Neuronal stem cell (in vitro differentiated cells): ENCODE results near the gene MRPS34.

Experiments used
- DNase-seq: peaks from one replicate; pipeline ENCODE4 v3.0.0-alpha.2; 2013; ENCODE audit warnings: low spot score
- H2AFZ ChIP-seq: one replicate; pipeline ENCODE4 v1.6.1; 2013; ENCODE audit warnings: mild to moderate bottlenecking, low read length, inconsistent platforms
- H2AK5ac ChIP-seq: 2 replicates; pipeline ENCODE4 v1.6.1; 2013; ENCODE audit warnings: low read depth, mild to moderate bottlenecking, inconsistent platforms, low read length, moderate library complexity, mixed read lengths
- H2BK120ac ChIP-seq: 2 replicates; pipeline ENCODE4 v1.6.1; 2013; ENCODE audit warnings: low read depth, mild to moderate bottlenecking, inconsistent platforms, low read length, moderate library complexity, mixed read lengths
- H2BK12ac ChIP-seq: one replicate; pipeline ENCODE4 v1.6.1; 2013; ENCODE audit warnings: low read length, inconsistent platforms
- H2BK15ac ChIP-seq: 2 replicates; pipeline ENCODE4 v1.6.1; 2013; ENCODE audit warnings: mild to moderate bottlenecking, low read length, inconsistent platforms, mixed read lengths
- H2BK5ac ChIP-seq: one replicate; pipeline ENCODE4 v1.6.1; 2013; ENCODE audit warnings: inconsistent platforms, mild to moderate bottlenecking, low read length, moderate library complexity
- H3K14ac ChIP-seq: one replicate; pipeline ENCODE4 v1.6.1; 2013; ENCODE audit warnings: low read length, inconsistent platforms
- H3K18ac ChIP-seq: 2 replicates; pipeline ENCODE4 v1.6.1; 2013; ENCODE audit warnings: low read length, inconsistent platforms
- H3K23ac ChIP-seq: 2 replicates; pipeline ENCODE4 v1.6.1; 2013; ENCODE audit warnings: low read depth, mild to moderate bottlenecking, mixed read lengths, low read length, inconsistent platforms; ENCODE audit not compliant: poor library complexity
- H3K27ac ChIP-seq: replicated peaks from 3 replicates; pipeline ENCODE4 v1.5.1; 2013; ENCODE audit warnings: low read length, inconsistent platforms
- H3K27me3 ChIP-seq, 3 experiments: 2 replicates each; pipeline ENCODE4 v1.6.1; 2013; ENCODE audit warnings: low read length in 3 of 3, mild to moderate bottlenecking in 2 of 3, inconsistent platforms in 1 of 3, low read depth in 1 of 3, mixed read lengths in 1 of 3, moderate library complexity in 1 of 3; ENCODE audit not compliant: control insufficient read depth in 3 of 3, insufficient read depth in 3 of 3
- H3K36me3 ChIP-seq, 2 donors: replicated peaks in 1 of 2; 2 replicates each; pipeline ENCODE4 v1.6.1; 2013; ENCODE audit warnings: low read length in 2 of 2; ENCODE audit not compliant: control insufficient read depth in 2 of 2, insufficient read depth in 2 of 2
- H3K4ac ChIP-seq: 2 replicates; pipeline ENCODE4 v1.6.1; 2013; ENCODE audit warnings: inconsistent platforms, mild to moderate bottlenecking, low read length, moderate library complexity
- H3K4me1 ChIP-seq, 2 donors: 1 replicate in 1 of 2; 2 replicates in 1 of 2; pipeline ENCODE4 v1.6.1; 2013; ENCODE audit warnings: low read length in 2 of 2, low read depth in 1 of 2; ENCODE audit not compliant: control insufficient read depth in 2 of 2, insufficient read depth in 1 of 2
- H3K4me2 ChIP-seq: one replicate; pipeline ENCODE4 v1.6.1; 2013; ENCODE audit warnings: mild to moderate bottlenecking, low read length, inconsistent platforms; ENCODE audit not compliant: insufficient read depth, poor library complexity, severe bottlenecking
- H3K4me3 ChIP-seq, 2 donors: 2 replicates each; pipeline ENCODE4 v1.5.1; 2013; ENCODE audit warnings: low read length in 2 of 2, mild to moderate bottlenecking in 2 of 2, inconsistent platforms in 1 of 2, moderate library complexity in 1 of 2
- H3K79me1 ChIP-seq: one replicate; pipeline ENCODE4 v1.6.1; 2013; ENCODE audit warnings: low read depth, mild to moderate bottlenecking, inconsistent platforms, low read length, moderate library complexity
- H3K9ac ChIP-seq: one replicate; pipeline ENCODE4 v1.6.1; 2013; ENCODE audit warnings: mild to moderate bottlenecking, low read depth, low read length, inconsistent platforms; ENCODE audit not compliant: poor library complexity
- H3K9me3 ChIP-seq, 2 donors: replicated peaks in 1 of 2; 2 replicates each; pipeline versions ENCODE3 to v1.6.1; 2013; ENCODE audit warnings: low read length in 2 of 2, mild to moderate bottlenecking in 2 of 2, inconsistent platforms in 1 of 2, low read depth in 1 of 2, mixed read lengths in 1 of 2, moderate library complexity in 1 of 2; ENCODE audit not compliant: control insufficient read depth in 2 of 2, insufficient read depth in 1 of 2
- H4K8ac ChIP-seq: one replicate; pipeline ENCODE4 v1.6.1; 2013; ENCODE audit warnings: low read depth, mild to moderate bottlenecking, inconsistent platforms, low read length, moderate library complexity
- H4K91ac ChIP-seq: one replicate; pipeline ENCODE4 v1.6.1; 2013; ENCODE audit warnings: low read length, low read depth, mild to moderate bottlenecking, inconsistent platforms; ENCODE audit not compliant: poor library complexity
- WGBS, 2 donors: extraction: QIAGEN DNeasy Blood & Tissue Kit; methylation state at CpG; one replicate each; pipeline ENCODE4 v1.1.7; 2013; ENCODE audit warnings: missing lambda C conversion rate in 2 of 2, mixed read lengths in 1 of 2; ENCODE audit not compliant: insufficient read length in 2 of 2, insufficient replicate concordance in 1 of 2; ENCODE audit errors: extremely low coverage in 2 of 2; 5-methylcytosine and 5-hydroxymethylcytosine counted together

MRPS34 gene

DNA sequence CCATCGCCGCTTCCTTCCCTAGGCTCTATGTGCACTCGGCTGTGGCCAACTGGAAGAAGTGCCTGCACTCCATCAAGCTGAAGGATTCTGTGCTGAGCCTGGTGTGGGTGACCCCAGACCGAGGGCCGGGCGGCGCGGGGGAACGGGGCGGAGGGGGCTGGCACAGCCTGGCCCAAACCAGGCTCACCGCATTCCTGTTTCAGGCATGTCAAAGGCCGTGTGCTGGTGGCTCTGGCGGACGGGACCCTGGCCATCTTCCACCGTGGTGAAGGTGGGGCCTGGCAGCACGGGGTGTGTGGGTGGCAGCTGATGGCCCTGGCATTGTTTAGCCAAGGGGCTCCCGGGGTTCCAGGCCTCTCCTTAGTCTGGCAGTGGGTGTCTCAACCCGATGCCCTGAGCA is 6.2 kb downstream of the MRPS34 start:
- Histone ChIP-seq H3K9ac (no peak overlapping the region), H3K4me1 (peaks cover under 1 to 14% of the 10 kb centered on the region in 2 donors), H4K8ac (peak overlapping the region; percentile 17), H3K79me1 (peaks cover 5% of the 10 kb centered on the region), H2AK5ac (no peak overlapping the region), H3K36me3 (peaks cover 43 to 85% of the 10 kb centered on the region in 2 donors), H2BK15ac (no peak overlapping the region), H3K4me2 (no peak overlapping the region), H3K9me3 (no peaks in the 10 kb centered on the region), H2AFZ (no peak overlapping the region), H3K18ac (no peak overlapping the region), H3K27ac (no peak overlapping the region), H3K4me3 (no peak overlapping the region), H4K91ac (no peak overlapping the region), H3K23ac (peak overlapping the region; percentile 85), H2BK120ac (no peak overlapping the region), H2BK5ac (no peak overlapping the region), H3K27me3 (no peaks in the 10 kb centered on the region), H3K14ac (no peak overlapping the region), H2BK12ac (peak overlapping the region; percentile 41), H3K4ac (no peak overlapping the region)
- WGBS, 2 donors = no CpG with 5 or more reads among the region's 18 CpGs
- no peak for DNase-seq

DNA sequence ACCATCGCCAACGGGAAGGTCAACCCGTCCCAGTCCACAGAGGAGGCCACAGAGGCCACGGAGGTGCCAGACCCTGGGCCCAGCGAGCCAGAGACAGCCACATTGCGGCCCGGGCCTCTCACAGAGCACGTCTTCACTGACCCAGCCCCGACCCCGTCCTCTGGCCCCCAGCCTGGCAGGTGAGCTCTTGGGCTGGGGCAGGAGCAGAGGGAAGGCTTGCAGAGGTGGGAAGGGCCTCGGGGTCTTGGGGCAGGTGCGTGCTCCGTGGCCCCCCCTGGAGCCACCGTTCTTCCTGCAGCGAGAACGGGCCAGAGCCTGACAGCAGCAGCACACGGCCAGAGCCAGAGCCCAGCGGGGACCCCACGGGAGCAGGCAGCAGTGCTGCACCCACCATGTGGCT is 6.7 kb downstream of the MRPS34 start:
- H2AFZ ChIP-seq = no peak overlapping the region
- no peak overlapping the region for H2BK5ac ChIP-seq
- H3K18ac ChIP-seq = no peak overlapping the region
- H2BK15ac ChIP-seq = no peak overlapping the region
- no peak overlapping the region for H3K23ac ChIP-seq
- H4K91ac ChIP-seq = no peak overlapping the region
- no peak overlapping the region for H3K4ac ChIP-seq
- peak overlapping the region; percentile 41 for H2BK12ac ChIP-seq
- no peak overlapping the region for H3K27ac ChIP-seq
- no CpG with 5 or more reads among the region's 19 CpGs for WGBS, 2 donors
- peaks cover 0 to 14% of the 10 kb centered on the region in 2 donors for H3K4me1 ChIP-seq
- H4K8ac ChIP-seq = peak overlapping the region; percentile 43
- H3K4me3 ChIP-seq = no peak overlapping the region
- H3K4me2 ChIP-seq = no peak overlapping the region
- peaks cover 43 to 87% of the 10 kb centered on the region in 2 donors for H3K36me3 ChIP-seq
- H2BK120ac ChIP-seq = no peak overlapping the region
- no peak for DNase-seq
- peak overlapping the region; percentile 70 for H3K9ac ChIP-seq
- H2AK5ac ChIP-seq = no peak overlapping the region
- H3K27me3 ChIP-seq = no peaks in the 10 kb centered on the region
- no peak overlapping the region for H3K14ac ChIP-seq
- H3K79me1 ChIP-seq = peaks cover 5% of the 10 kb centered on the region
- H3K9me3 ChIP-seq = no peaks in the 10 kb centered on the region

DNA sequence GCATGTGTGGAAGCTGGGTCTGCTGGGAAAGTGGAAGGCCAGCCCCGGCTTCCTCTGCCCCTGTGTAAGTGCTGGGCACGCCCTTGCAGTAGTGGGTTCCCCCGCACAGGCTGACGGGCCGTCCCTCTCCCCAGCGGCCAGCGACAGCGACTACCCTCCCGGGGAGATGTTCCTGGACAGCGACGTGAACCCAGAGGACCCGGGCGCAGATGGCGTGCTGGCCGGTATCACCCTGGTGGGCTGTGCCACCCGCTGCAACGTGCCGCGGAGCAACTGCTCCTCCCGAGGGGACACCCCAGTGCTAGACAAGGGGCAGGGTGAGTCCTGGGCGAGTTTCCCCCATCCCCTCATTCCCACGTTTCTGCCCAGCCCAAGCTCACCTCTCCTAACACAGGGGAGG is 7.1 kb downstream of the MRPS34 start:
- no peak overlapping the region for H2BK15ac ChIP-seq
- no peak overlapping the region for H2BK120ac ChIP-seq
- H3K36me3 ChIP-seq = peaks cover 43 to 91% of the 10 kb centered on the region in 2 donors
- H3K4me2 ChIP-seq = no peak overlapping the region
- H3K27ac ChIP-seq = no peak overlapping the region
- H3K23ac ChIP-seq = peak overlapping the region; percentile 80
- no peak overlapping the region for H2AFZ ChIP-seq
- no peak overlapping the region for H3K4me3 ChIP-seq
- H3K18ac ChIP-seq = no peak overlapping the region
- no peaks in the 10 kb centered on the region for H3K27me3 ChIP-seq
- H4K91ac ChIP-seq = no peak overlapping the region
- H4K8ac ChIP-seq = peak overlapping the region; percentile 43
- no CpG with 5 or more reads among the region's 22 CpGs for WGBS, 2 donors
- H3K9me3 ChIP-seq = no peaks in the 10 kb centered on the region
- no peak overlapping the region for H3K14ac ChIP-seq
- H3K9ac ChIP-seq = peak overlapping the region; percentile 70
- H3K79me1 ChIP-seq = peaks cover 5% of the 10 kb centered on the region
- no peak overlapping the region for H3K4ac ChIP-seq
- H3K4me1 ChIP-seq = peaks cover 0 to 14% of the 10 kb centered on the region in 2 donors
- no peak overlapping the region for H2BK12ac ChIP-seq
- no peak overlapping the region for H2AK5ac ChIP-seq
- H2BK5ac ChIP-seq = no peak overlapping the region
- no peak for DNase-seq

DNA sequence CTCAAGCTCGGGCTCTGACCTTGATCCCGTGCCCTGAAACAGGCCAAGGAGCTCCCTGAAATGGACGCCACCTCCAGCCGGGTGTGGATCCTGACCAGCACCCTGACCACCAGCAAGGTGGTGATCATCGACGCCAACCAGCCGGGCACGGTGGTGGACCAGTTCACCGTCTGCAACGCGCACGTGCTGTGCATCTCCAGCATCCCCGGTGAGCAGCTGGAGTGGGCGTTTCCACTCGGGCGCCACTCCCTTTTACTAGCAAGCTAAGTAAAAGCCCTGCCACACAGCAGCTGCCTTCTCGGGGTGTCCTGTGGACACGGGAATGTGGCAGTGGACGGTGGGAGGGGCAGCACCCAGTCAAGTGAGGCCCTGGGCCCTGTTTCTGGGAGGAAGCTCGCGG is 8.0 kb downstream of the MRPS34 start:
- Histone ChIP-seq H3K4me1 (peaks cover 0 to 11% of the 10 kb centered on the region in 2 donors), H2AFZ (no peak overlapping the region), H2BK15ac (no peak overlapping the region), H3K9me3 (no peaks in the 10 kb centered on the region), H3K9ac (no peak overlapping the region), H3K14ac (no peak overlapping the region), H3K27ac (no peak overlapping the region), H3K4me3 (no peak overlapping the region), H3K23ac (peak overlapping the region; percentile 25), H4K91ac (no peak overlapping the region), H2BK120ac (no peak overlapping the region), H3K4ac (no peak overlapping the region), H2BK5ac (no peak overlapping the region), H3K27me3 (no peaks in the 10 kb centered on the region), H2AK5ac (no peak overlapping the region), H3K4me2 (no peak overlapping the region), H3K79me1 (peaks cover 4% of the 10 kb centered on the region), H2BK12ac (no peak overlapping the region), H3K18ac (no peak overlapping the region), H4K8ac (no peak overlapping the region), H3K36me3 (peaks cover 46 to 92% of the 10 kb centered on the region in 2 donors)
- no CpG with 5 or more reads among the region's 21 CpGs for WGBS, 2 donors
- DNase-seq = no peak
